K562 (cell line): Measurements from ENCODE around the gene CEP131. TPM values are rescaled to one million over a fixed set of nuclear protein-coding genes. Genes with fewer than 3 reads are reported as not detected.

Source experiments
- CSDE1 ChIP-seq, 2 experiments: fragments of 450-650 bp; IDR thresholded peaks; 2 replicates each; pipeline ENCODE4 v1.6.1; 2016; ENCODE audit warnings: mild to moderate bottlenecking in 1 of 2
- FOXK2 ChIP-seq, 2 experiments: fragments of 450-650 bp; IDR thresholded peaks in 1 of 2; conservative IDR thresholded peaks in 1 of 2; 2 replicates each; pipeline ENCODE4 v1.6.1; 2016; ENCODE audit warnings: low read depth in 2 of 2, mild to moderate bottlenecking in 1 of 2
- JUNB ChIP-seq: fragments of 450-650 bp; formaldehyde crosslinking; conservative IDR thresholded peaks from 2 replicates; pipeline ENCODE4 v1.4.0; 2020; ENCODE audit warnings: mild to moderate bottlenecking
- L3MBTL2 ChIP-seq: fragments of 450-650 bp; IDR thresholded peaks from 2 replicates; pipeline ENCODE4 v1.6.1; 2016; ENCODE audit warnings: mild to moderate bottlenecking, moderate library complexity
- POLR3G ChIP-seq: IDR thresholded peaks from 2 replicates; pipeline ENCODE4 v1.6.1; 2011; ENCODE audit not compliant: insufficient read length, insufficient replicate concordance; ENCODE audit errors: extremely low read depth
- RAD51 ChIP-seq: fragments of 450-650 bp; IDR thresholded peaks from 2 replicates; pipeline ENCODE4 v1.7.1; 2016; ENCODE audit warnings: low read depth, mild to moderate bottlenecking, borderline replicate concordance
- RBM34 ChIP-seq: fragments of 200-400 bp; formaldehyde crosslinking; IDR thresholded peaks from 2 replicates; pipeline ENCODE4 v1.6.1; 2018; ENCODE audit warnings: low read length, borderline replicate concordance; ENCODE audit not compliant: insufficient read depth
- ZBED1 ChIP-seq: IDR thresholded peaks from 2 replicates; pipeline ENCODE4 v1.6.1; 2014
- ZBTB43 ChIP-seq: sonication (generic); formaldehyde crosslinking; IDR thresholded peaks from 2 replicates; pipeline ENCODE4 v1.8.0; 2023; ENCODE audit warnings: mild to moderate bottlenecking, missing genetic modification reagents
- ZNF140 ChIP-seq: fragments of 250-450 bp; sonication (Bioruptor Pico); IDR thresholded peaks from 2 replicates; pipeline ENCODE4 v1.8.0; 2021; ENCODE audit warnings: moderate library complexity, mild to moderate bottlenecking, inconsistent platforms
- ZNF318 ChIP-seq, 2 experiments: fragments of 450-650 bp; IDR thresholded peaks; 2 replicates each; pipeline ENCODE4 v1.6.1; 2016; ENCODE audit warnings: mild to moderate bottlenecking in 2 of 2, borderline replicate concordance in 1 of 2, low read depth in 1 of 2, moderate library complexity in 1 of 2
- ZNF449 ChIP-seq: fragments of 250-450 bp; sonication (Bioruptor Pico); IDR thresholded peaks from 2 replicates; pipeline ENCODE4 v1.8.0; 2022; ENCODE audit warnings: moderate library complexity, mild to moderate bottlenecking, inconsistent platforms
- ZNF699 ChIP-seq: fragments of 250-450 bp; sonication (Bioruptor Pico); IDR thresholded peaks from 2 replicates; pipeline ENCODE4 v1.8.0; 2021; ENCODE audit warnings: mild to moderate bottlenecking, moderate library complexity; ENCODE audit not compliant: insufficient replicate concordance
- ZNF76 ChIP-seq: fragments of 250-450 bp; sonication (Bioruptor Pico); IDR thresholded peaks from 2 replicates; pipeline ENCODE4 v1.4.0; 2020; ENCODE audit warnings: mild to moderate bottlenecking, moderate library complexity, borderline replicate concordance
- polyA plus RNA-seq, 8 experiments: library from polyadenylated mRNA; depleted of rRNA in 4 of 8; stranded (reverse) in 5 of 8; unstranded in 3 of 8; fragments of >200 nt; fragmentation: Nextera tagmentation in 2 of 8; fragmentation: Illumina TruSeq in 1 of 8; extraction: Ambion mirVana in 2 of 8; extraction: Trizol in 1 of 8; gene quantifications; 2 replicates each; pipeline versions ENCODE4 v1.2.1 to v1.2.3, GENCODE V29; 2011 to 2014; ENCODE audit warnings: inconsistent platforms in 1 of 8, missing spikeins in 1 of 8
- total RNA-seq, 7 experiments: library from RNA; depleted of rRNA in 6 of 7; stranded (reverse); fragments of >200 nt in 6 of 7; fragmentation: Illumina TruSeq in 2 of 7; extraction: Trizol in 2 of 7; gene quantifications; 2 replicates each; pipeline versions ENCODE4 v1.2.1 to v1.2.3, GENCODE V29; 2011 to 2021; ENCODE audit warnings: low replicate concordance in 1 of 7
- TF ChIP-seq, protein P1 (sequence below): fragments of 250-450 bp; sonication (Bioruptor Pico); IDR thresholded peaks from 2 replicates; pipeline ENCODE4 v1.6.1; 2021; ENCODE audit warnings: mild to moderate bottlenecking

The CEP131 gene
- total and polyA plus RNA-seq, 9 of the 15 experiments (the other 6 are each of a cell fraction or from before 2014, with no cell fraction given) = 0.24 to 21.2 (median 2.3) TPM

- TF ChIP-seq ZBTB43 (CRISPR knock-in tag) (no peak), POLR3G (no peak), ZNF140 (CRISPR knock-in tag) (no peak), RAD51 (no peak), L3MBTL2 (peak; percentile 63), ZBED1 (no peak), JUNB (CRISPR knock-in tag) (no peak), ZNF449 (no peak), CSDE1 (IDR thresholded peaks at IDR 0.05) (no peak), ZNF699 (CRISPR knock-in tag) (no peak), RBM34 (no peak), ZNF318 (IDR thresholded peaks at IDR 0.05; ENCODE audit: borderline replicate concordance in 1 of 2, low read depth in 1 of 2) (no peak), FOXK2 (conservative IDR thresholded peaks at IDR 0.05 in 1 of 2, IDR thresholded peaks at IDR 0.05 in 1 of 2; ENCODE audit: low read depth in 2 of 2) (no peak), ZNF76 (no peak)
- TF ChIP-seq, protein P1, sequence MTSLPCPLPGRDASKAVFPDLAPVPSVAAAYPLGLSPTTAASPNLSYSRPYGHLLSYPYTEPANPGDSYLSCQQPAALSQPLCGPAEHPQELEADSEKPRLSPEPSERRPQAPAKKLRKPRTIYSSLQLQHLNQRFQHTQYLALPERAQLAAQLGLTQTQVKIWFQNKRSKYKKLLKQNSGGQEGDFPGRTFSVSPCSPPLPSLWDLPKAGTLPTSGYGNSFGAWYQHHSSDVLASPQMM (CRISPR knock-in tag) = no peak
Observed at GRCh38 chr17:81142301-81143199, 80.2 kb downstream of the CEP131 start (continued).
